ENCODE measurements around the gene FBXO33. TPM values are rescaled to one million over a fixed set of nuclear protein-coding genes. Genes with fewer than 3 reads are reported as not detected.
"Not testable (repeated sequence)": the region's sequence is repeated elsewhere in the genome, so short reads cannot be mapped to it uniquely, and the experiment has no call there.

The FBXO33 gene
- total RNA-seq, 4 donors from 2014 or later = 10.4 to 19.9 (median 16.6) TPM

DNA sequence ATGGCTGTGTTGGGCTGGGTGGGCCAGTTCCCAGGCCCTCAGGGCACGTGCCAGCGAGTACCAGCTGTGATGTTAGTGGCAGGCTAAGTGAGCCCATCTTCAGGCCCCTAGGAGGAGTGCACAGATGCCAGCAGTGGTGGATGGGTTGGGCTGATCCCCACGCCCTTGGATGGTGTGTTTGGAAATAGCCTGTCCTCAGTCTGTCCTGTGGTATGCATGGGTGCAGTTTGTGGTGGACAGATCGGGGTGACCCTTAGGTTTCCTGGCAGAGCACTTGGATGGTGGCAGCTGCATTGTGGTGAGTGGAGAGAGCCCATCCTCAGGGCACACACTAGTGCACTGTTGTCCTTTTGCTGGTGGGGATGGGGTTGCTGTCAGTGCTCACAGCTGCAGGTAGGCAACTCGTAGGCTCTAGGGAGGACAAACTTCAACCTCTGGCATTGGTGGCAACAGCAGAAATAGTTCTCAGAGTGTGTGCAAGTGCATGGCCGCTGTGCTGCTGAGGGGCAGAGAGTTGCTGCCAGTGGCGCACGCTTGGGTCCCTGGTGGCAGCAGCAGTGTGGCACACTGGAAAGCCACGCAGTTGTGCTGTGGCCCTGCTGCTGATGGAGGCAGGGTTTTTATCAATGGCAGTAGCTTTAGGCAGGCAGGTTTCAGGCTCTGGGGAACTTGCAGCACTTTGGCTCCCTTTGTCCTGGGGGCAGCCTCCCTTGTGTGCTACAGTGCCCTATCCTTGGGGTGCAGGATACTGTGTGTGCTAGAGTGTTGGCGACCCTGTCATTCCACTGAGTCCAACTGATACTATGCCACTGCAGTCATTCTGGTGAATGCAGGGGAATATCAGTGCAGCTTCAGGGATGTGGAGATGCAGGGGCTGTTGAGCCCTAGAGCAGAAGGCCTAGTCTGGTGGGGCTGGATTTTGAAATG is 65.5 kb downstream of the FBXO33 start:
- TF ChIP-seq EP300 (IDR thresholded peaks at IDR 0.05) = no peak
- no peak for TF ChIP-seq POLR2A (IDR thresholded peaks at IDR 0.05)
- no peak for TF ChIP-seq POLR2AphosphoS5 (IDR thresholded peaks at IDR 0.05)
- TF ChIP-seq, protein P1, sequence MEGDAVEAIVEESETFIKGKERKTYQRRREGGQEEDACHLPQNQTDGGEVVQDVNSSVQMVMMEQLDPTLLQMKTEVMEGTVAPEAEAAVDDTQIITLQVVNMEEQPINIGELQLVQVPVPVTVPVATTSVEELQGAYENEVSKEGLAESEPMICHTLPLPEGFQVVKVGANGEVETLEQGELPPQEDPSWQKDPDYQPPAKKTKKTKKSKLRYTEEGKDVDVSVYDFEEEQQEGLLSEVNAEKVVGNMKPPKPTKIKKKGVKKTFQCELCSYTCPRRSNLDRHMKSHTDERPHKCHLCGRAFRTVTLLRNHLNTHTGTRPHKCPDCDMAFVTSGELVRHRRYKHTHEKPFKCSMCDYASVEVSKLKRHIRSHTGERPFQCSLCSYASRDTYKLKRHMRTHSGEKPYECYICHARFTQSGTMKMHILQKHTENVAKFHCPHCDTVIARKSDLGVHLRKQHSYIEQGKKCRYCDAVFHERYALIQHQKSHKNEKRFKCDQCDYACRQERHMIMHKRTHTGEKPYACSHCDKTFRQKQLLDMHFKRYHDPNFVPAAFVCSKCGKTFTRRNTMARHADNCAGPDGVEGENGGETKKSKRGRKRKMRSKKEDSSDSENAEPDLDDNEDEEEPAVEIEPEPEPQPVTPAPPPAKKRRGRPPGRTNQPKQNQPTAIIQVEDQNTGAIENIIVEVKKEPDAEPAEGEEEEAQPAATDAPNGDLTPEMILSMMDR (IDR thresholded peaks at IDR 0.05) = no peak
- no peak for ATAC-seq
- no peak overlapping the region for H3K27ac ChIP-seq
- H3K27me3 ChIP-seq = no peaks in the 10 kb centered on the region
- no peak overlapping the region for H3K4me3 ChIP-seq
- 93% methylated on average over 3 of the region's 10 CpGs; no CpG with 5 or more reads in 1 of the 2 donors for WGBS, 2 donors (ENCODE audit: low coverage in 1 of 2)
- peaks cover 0 to 16% (median 0%) of the 10 kb centered on the region in 3 donors for H3K9me3 ChIP-seq
- peaks cover 0 to 16% of the 10 kb centered on the region in 2 donors for H3K36me3 ChIP-seq
- H3K4me1 ChIP-seq = no peaks in the 10 kb centered on the region

DNA sequence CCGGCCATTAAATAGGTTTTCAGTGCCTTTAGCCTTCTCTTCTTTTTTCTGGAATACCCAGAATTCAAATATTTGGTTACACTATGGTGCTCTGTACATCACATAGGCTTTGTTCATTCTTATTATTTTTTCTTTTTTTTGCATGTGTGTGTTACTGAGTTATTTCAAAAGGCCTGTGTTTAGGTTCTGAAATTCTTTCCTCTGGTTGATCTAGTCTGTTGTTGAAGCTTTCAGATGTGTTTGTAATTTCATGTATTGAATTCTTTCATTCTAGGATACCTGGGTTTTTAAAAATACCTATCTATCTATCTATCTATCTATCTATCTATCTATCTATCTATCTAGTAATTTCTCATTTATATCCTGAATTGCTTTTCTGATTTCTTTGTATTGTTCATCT is 66.9 kb downstream of the FBXO33 start:
- Histone ChIP-seq H3K4me3 (no peak overlapping the region), H3K27me3 (no peaks in the 10 kb centered on the region), H3K4me1 (no peaks in the 10 kb centered on the region), H3K36me3 (peaks cover 0 to 14% of the 10 kb centered on the region in 2 donors), H3K27ac (no peak overlapping the region), H3K9me3 (peaks cover 0 to 16% (median 0%) of the 10 kb centered on the region in 3 donors)
- WGBS, 2 donors (ENCODE audit: low coverage in 1 of 2) = 92 to 100% methylated on average over 1 of the region's 1 CpG
- ATAC-seq = no peak
- TF ChIP-seq, protein P1 (IDR thresholded peaks at IDR 0.05) = no peak
- no peak for TF ChIP-seq POLR2AphosphoS5 (IDR thresholded peaks at IDR 0.05)
- no peak for TF ChIP-seq EP300 (IDR thresholded peaks at IDR 0.05)
- no peak for TF ChIP-seq POLR2A (IDR thresholded peaks at IDR 0.05)

DNA sequence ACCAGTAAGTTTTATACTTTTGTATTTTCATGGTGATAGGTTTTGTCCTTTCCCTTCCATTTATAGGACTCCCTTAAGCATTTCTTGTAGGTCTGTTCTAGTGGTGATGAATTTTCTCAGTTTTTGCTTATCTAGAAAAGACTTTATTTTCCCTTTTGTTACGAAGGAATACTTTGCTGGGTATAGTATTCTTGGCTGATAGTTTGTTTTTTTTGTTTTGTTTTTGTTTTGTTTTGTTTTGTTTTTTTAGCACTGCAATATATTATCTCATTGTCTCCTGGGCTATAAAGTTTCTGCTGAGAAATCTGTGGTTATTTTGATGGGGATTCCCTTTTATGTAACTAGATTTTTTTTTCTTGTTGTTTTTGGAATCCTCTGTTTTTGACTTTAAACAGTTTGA is 67.7 kb downstream of the FBXO33 start:
- WGBS, 2 donors (ENCODE audit: low coverage in 1 of 2) = 82 to 86% methylated on average over 1 of the region's 1 CpG
- TF ChIP-seq EP300 (IDR thresholded peaks at IDR 0.05) = no peak
- Histone ChIP-seq H3K4me1 (no peaks in the 10 kb centered on the region), H3K27ac (no peak overlapping the region), H3K9me3 (peaks cover 0 to 16% (median 0%) of the 10 kb centered on the region in 3 donors), H3K27me3 (no peaks in the 10 kb centered on the region), H3K36me3 (peaks cover 0 to 15% of the 10 kb centered on the region in 2 donors), H3K4me3 (no peak overlapping the region)
- ATAC-seq = no peak

DNA sequence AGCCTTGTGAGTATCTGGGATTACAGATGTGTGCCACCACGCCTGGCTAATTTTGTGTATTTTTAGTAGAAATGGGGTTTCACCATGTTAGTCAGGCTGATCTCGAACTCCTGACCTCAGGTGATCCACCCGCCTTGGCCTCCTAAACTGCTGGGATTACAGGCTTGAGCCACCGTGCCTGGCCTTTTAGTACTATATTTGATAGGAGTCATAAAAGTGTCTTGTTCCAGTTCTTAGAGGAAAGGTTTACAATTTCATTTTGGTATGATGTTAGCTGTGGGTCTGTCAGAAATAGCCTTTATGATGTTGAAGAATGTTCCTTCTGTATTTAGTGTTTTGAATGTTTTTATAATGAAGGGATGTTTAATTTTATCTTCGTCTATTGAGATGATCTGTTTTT is 70.7 kb downstream of the FBXO33 start:
- not testable (repeated sequence) for ATAC-seq, H3K4me1 ChIP-seq, H3K27me3 ChIP-seq, H3K27ac ChIP-seq, H3K4me3 ChIP-seq
- peaks cover 0 to 30% of the 10 kb centered on the region in 2 donors for H3K36me3 ChIP-seq
- H3K9me3 ChIP-seq = peaks cover 0 to 16% (median 0%) of the 10 kb centered on the region in 3 donors
- WGBS, 2 donors (ENCODE audit: low coverage in 1 of 2) = 71 to 78% methylated on average over 3 to 5 of the region's 5 CpGs

DNA sequence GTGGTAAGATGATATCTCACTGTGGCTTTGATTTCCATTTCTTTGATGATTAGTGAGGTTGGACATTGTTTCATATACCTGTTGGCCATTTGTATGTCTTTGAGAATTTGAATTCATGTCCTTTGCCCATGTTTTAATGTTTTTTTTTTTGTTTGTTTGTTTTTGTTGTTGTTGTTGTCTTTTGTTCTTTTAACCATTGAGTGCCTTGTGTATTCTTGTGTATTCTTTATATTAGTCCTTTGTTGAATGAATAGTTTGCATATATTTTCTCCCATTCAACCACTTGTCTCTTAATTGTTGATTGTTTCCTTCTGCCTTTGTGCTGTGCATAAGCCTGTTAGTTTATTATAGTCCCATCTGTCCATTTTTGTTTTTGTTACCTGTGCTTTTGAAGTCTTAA is 71.9 kb downstream of the FBXO33 start:
- TF ChIP-seq, protein P1 (IDR thresholded peaks at IDR 0.05) = no peak
- no peak for TF ChIP-seq POLR2A (IDR thresholded peaks at IDR 0.05)
- TF ChIP-seq EP300 (IDR thresholded peaks at IDR 0.05) = no peak
- TF ChIP-seq POLR2AphosphoS5 (IDR thresholded peaks at IDR 0.05) = no peak
- H3K27ac ChIP-seq = no peak overlapping the region
- no peak overlapping the region for H3K4me3 ChIP-seq
- H3K4me1 ChIP-seq = no peaks in the 10 kb centered on the region
- no peak for ATAC-seq
- H3K36me3 ChIP-seq = peaks cover 0 to 30% of the 10 kb centered on the region in 2 donors
- peaks cover 0 to 15% (median 0%) of the 10 kb centered on the region in 3 donors for H3K9me3 ChIP-seq
- H3K27me3 ChIP-seq = no peaks in the 10 kb centered on the region

DNA sequence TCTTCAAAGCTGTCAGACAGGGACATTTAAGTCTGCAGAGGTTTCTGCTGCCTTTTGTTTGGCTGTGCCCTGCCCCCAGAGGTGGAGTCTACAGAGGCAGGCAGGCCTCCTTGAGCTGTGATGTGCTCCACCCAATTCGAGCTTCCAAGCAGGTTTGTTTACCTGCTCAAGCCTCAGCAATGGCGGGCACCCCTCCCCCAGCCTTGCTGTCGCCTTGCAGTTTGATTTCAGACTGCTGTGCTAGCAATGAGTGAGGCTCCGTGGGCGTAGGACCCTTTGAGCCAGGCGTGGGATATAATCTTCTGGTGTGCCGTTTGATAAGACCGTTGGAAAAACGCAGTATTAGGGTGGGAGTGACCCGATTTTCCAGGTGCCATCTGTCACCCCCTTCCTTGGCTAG is 73.2 kb downstream of the FBXO33 start:
- H3K4me1 ChIP-seq, H3K27me3 ChIP-seq, H3K4me3 ChIP-seq, ATAC-seq, H3K9me3 ChIP-seq, H3K27ac ChIP-seq: not testable (repeated sequence)
- H3K36me3 ChIP-seq = peaks cover 0 to 28% of the 10 kb centered on the region in 2 donors
- 91% methylated on average over 8 of the region's 10 CpGs; no CpG with 5 or more reads in 1 of the 2 donors for WGBS, 2 donors (ENCODE audit: low coverage in 1 of 2)
